ENCODE results near the gene ZNF212. TPM values are rescaled to one million over a fixed set of nuclear protein-coding genes. Genes with fewer than 3 reads are reported as not detected.

The ZNF212 gene
- total RNA-seq, 1 donor from 2014 or later: 16.6 TPM

- H3K27me3 Mint-ChIP-seq: no peaks in the 10 kb centered on the region
- H3K4me3 Mint-ChIP-seq: no peak overlapping the region
- H3K36me3 Mint-ChIP-seq: no peaks in the 10 kb centered on the region
- DNase-seq (ENCODE audit: extremely low spot score, unreplicated experiment): no peak
- no peak overlapping the region for H3K27ac Mint-ChIP-seq
- no peaks in the 10 kb centered on the region for H3K4me1 Mint-ChIP-seq (ENCODE audit: unreplicated experiment)
- H3K9me3 Mint-ChIP-seq: peaks cover 5% of the 10 kb centered on the region
- TF ChIP-seq CTCF (conservative IDR thresholded peaks at IDR 0.05): no peak
Measured at GRCh38 chr7:149294634-149295480, 55.4 kb downstream of the ZNF212 start.

GRCh38 chr7:149295481-149295850 lies 56.0 kb downstream of the ZNF212 start:
- H3K27ac Mint-ChIP-seq: no peak overlapping the region
- peaks cover 5% of the 10 kb centered on the region for H3K9me3 Mint-ChIP-seq
- TF ChIP-seq CTCF (conservative IDR thresholded peaks at IDR 0.05): no peak

GRCh38 chr7:149296368-149296767 lies 56.9 kb downstream of the ZNF212 start:
- Mint-ChIP-seq H3K27ac (no peak overlapping the region), H3K27me3 (peaks cover 2% of the 10 kb centered on the region), H3K36me3 (no peaks in the 10 kb centered on the region), H3K4me1 (ENCODE audit: unreplicated experiment) (no peaks in the 10 kb centered on the region), H3K9me3 (peaks cover 5% of the 10 kb centered on the region), H3K4me3 (no peak overlapping the region)
- no peak for DNase-seq (ENCODE audit: extremely low spot score, unreplicated experiment)
- TF ChIP-seq CTCF (conservative IDR thresholded peaks at IDR 0.05): no peak

More at GRCh38 chr7:149295481-149295850, 56.0 kb downstream of the ZNF212 start:
- H3K36me3 Mint-ChIP-seq: no peaks in the 10 kb centered on the region
- H3K4me3 Mint-ChIP-seq: no peak overlapping the region
- H3K4me1 Mint-ChIP-seq (ENCODE audit: unreplicated experiment): no peaks in the 10 kb centered on the region
- DNase-seq (ENCODE audit: extremely low spot score, unreplicated experiment): no peak
- no peaks in the 10 kb centered on the region for H3K27me3 Mint-ChIP-seq

- no peak overlapping the region for H3K27ac Mint-ChIP-seq
- no peaks in the 10 kb centered on the region for H3K36me3 Mint-ChIP-seq
- DNase-seq (ENCODE audit: extremely low spot score, unreplicated experiment): no peak
- no peaks in the 10 kb centered on the region for H3K4me1 Mint-ChIP-seq (ENCODE audit: unreplicated experiment)
- no peak for TF ChIP-seq CTCF (conservative IDR thresholded peaks at IDR 0.05)
- H3K9me3 Mint-ChIP-seq: peaks cover 5% of the 10 kb centered on the region
- H3K27me3 Mint-ChIP-seq: peaks cover 2% of the 10 kb centered on the region
- no peak overlapping the region for H3K4me3 Mint-ChIP-seq
Measured at GRCh38 chr7:149297034-149297755, 57.7 kb downstream of the ZNF212 start.

GRCh38 chr7:149300620-149301285 lies 61.3 kb downstream of the ZNF212 start:
- H3K4me3 Mint-ChIP-seq: no peak overlapping the region
- H3K36me3 Mint-ChIP-seq: no peaks in the 10 kb centered on the region
- peaks cover 2% of the 10 kb centered on the region for H3K27me3 Mint-ChIP-seq
- DNase-seq (ENCODE audit: extremely low spot score, unreplicated experiment): no peak
- TF ChIP-seq CTCF (conservative IDR thresholded peaks at IDR 0.05): no peak
- peaks cover 5% of the 10 kb centered on the region for H3K9me3 Mint-ChIP-seq
- no peak overlapping the region for H3K27ac Mint-ChIP-seq
- H3K4me1 Mint-ChIP-seq (ENCODE audit: unreplicated experiment): no peaks in the 10 kb centered on the region
